HEK293 (cell line): ENCODE measurements around the gene FANK1.

Experiments
- KLF1 ChIP-seq: fragments of 450-650 bp; formaldehyde crosslinking; IDR thresholded peaks from 2 replicates; pipeline ENCODE4 v1.5.1; 2016; ENCODE audit warnings: missing biosample characterization, missing genetic modification characterization
- PRDM4 ChIP-seq: fragments of 450-650 bp; formaldehyde crosslinking; IDR thresholded peaks from 2 replicates; pipeline ENCODE4 v1.5.1; 2017; ENCODE audit warnings: missing biosample characterization, missing genetic modification characterization
- ZBTB8A ChIP-seq: fragments of 450-650 bp; formaldehyde crosslinking; IDR thresholded peaks from 2 replicates; pipeline ENCODE4 v1.5.1; 2016; ENCODE audit warnings: missing biosample characterization, missing genetic modification characterization
- ZFHX2 ChIP-seq: fragments of 450-650 bp; formaldehyde crosslinking; conservative IDR thresholded peaks from 2 replicates; pipeline ENCODE4 v1.5.1; 2016; ENCODE audit warnings: missing biosample characterization, missing genetic modification characterization
- TF ChIP-seq, protein P1 (sequence below): fragments of 450-650 bp; formaldehyde crosslinking; IDR thresholded peaks from 2 replicates; pipeline ENCODE4 v1.5.1; 2016; ENCODE audit warnings: missing biosample characterization, missing genetic modification characterization
- TF ChIP-seq, protein P2 (sequence below): fragments of 450-650 bp; formaldehyde crosslinking; IDR thresholded peaks from 2 replicates; pipeline ENCODE4 v1.5.1; 2016; ENCODE audit warnings: missing biosample characterization, missing genetic modification characterization

- TF ChIP-seq, protein P1, sequence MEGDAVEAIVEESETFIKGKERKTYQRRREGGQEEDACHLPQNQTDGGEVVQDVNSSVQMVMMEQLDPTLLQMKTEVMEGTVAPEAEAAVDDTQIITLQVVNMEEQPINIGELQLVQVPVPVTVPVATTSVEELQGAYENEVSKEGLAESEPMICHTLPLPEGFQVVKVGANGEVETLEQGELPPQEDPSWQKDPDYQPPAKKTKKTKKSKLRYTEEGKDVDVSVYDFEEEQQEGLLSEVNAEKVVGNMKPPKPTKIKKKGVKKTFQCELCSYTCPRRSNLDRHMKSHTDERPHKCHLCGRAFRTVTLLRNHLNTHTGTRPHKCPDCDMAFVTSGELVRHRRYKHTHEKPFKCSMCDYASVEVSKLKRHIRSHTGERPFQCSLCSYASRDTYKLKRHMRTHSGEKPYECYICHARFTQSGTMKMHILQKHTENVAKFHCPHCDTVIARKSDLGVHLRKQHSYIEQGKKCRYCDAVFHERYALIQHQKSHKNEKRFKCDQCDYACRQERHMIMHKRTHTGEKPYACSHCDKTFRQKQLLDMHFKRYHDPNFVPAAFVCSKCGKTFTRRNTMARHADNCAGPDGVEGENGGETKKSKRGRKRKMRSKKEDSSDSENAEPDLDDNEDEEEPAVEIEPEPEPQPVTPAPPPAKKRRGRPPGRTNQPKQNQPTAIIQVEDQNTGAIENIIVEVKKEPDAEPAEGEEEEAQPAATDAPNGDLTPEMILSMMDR (tag by site-specific recombination), result no peak
- TF ChIP-seq ZBTB8A (tag by site-specific recombination) (no peak), ZFHX2 (tag by site-specific recombination) (no peak), PRDM4 (tag by site-specific recombination) (no peak), KLF1 (tag by site-specific recombination) (no peak)
- TF ChIP-seq, protein P2, sequence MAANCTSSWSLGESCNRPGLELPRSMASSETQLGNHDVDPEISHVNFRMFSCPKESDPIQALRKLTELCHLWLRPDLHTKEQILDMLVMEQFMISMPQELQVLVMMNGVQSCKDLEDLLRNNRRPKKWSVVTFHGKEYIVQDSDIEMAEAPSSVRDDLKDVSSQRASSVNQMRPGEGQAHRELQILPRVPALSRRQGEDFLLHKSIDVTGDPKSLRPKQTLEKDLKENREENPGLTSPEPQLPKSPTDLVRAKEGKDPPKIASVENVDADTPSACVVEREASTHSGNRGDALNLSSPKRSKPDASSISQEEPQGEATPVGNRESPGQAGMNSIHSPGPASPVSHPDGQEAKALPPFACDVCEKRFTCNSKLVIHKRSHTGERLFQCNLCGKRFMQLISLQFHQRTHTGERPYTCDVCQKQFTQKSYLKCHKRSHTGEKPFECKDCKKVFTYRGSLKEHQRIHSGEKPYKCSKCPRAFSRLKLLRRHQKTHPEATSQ (tag by site-specific recombination), result no peak
These were observed 44.2 kb downstream of the FANK1 start for GRCh38 chr10:125940515-125940914.
